WTC11 (cell line): ENCODE results near the gene KLHL29. TPM values are rescaled to one million over a fixed set of nuclear protein-coding genes. Genes with fewer than 3 reads are reported as not detected.

Source experiments
- ATAC-seq: fragments of 200-7000 bp; cut with Tn5 transposase; 2 replicates; pipeline ENCODE4 v1.10.0; 2021; ENCODE audit warnings: mild to moderate bottlenecking, moderate library complexity
- CTCF ChIA-PET: fragments of 300-600 bp; sonication (Branson Sonifier 250); formaldehyde crosslinking; loops from one replicate; lab custom pipeline; 2021; ENCODE audit warnings: antibody characterized with exemption; lab: Charles Lee
- POLR2A ChIA-PET: fragments of 350-600 bp; sonication (Branson Sonifier 250); formaldehyde crosslinking; loops from one replicate; lab custom pipeline; 2021; ENCODE audit warnings: antibody characterized with exemption; lab: Charles Lee
- DNase-seq: peaks from one replicate; pipeline ENCODE4 v3.0.0; 2021; ENCODE audit warnings: low spot score
- H3K27ac Mint-ChIP-seq: 2 replicates; pipeline ENCODE4 v1.8.0; 2021; ENCODE audit warnings: mixed read lengths
- H3K27me3 Mint-ChIP-seq: 2 replicates; pipeline ENCODE4 v1.8.0; 2021; ENCODE audit warnings: low read depth, mild to moderate bottlenecking, moderate library complexity, mixed read lengths
- H3K36me3 Mint-ChIP-seq: 2 replicates; pipeline ENCODE4 v1.8.0; 2021; ENCODE audit warnings: mixed read lengths
- H3K4me1 Mint-ChIP-seq: 2 replicates; pipeline ENCODE4 v1.8.0; 2022; ENCODE audit warnings: mixed read lengths
- H3K4me3 Mint-ChIP-seq: 2 replicates; pipeline ENCODE4 v1.8.0; 2021; ENCODE audit warnings: mild to moderate bottlenecking, moderate library complexity, mixed read lengths
- H3K9me3 Mint-ChIP-seq: 2 replicates; pipeline ENCODE4 v1.8.0; 2021; ENCODE audit warnings: mixed read lengths
- AFF4 ChIP-seq: sonication (generic); formaldehyde crosslinking; IDR thresholded peaks from 2 replicates; pipeline ENCODE4 v1.8.1; 2023; ENCODE audit warnings: mild to moderate bottlenecking, missing genetic modification reagents, borderline replicate concordance
- AR ChIP-seq: fragments of 250-450 bp; sonication (Bioruptor Pico); IDR thresholded peaks from 2 replicates; pipeline ENCODE4 v1.9.0; 2021; ENCODE audit warnings: mild to moderate bottlenecking
- ATF1 ChIP-seq: sonication (generic); formaldehyde crosslinking; IDR thresholded peaks from 2 replicates; pipeline ENCODE4 v1.8.1; 2023; ENCODE audit warnings: mild to moderate bottlenecking, moderate library complexity, missing genetic modification reagents
- ATF2 ChIP-seq: sonication (generic); formaldehyde crosslinking; IDR thresholded peaks from 2 replicates; pipeline ENCODE4 v1.8.1; 2022; ENCODE audit warnings: low read depth, missing genetic modification reagents, borderline replicate concordance
- CREM ChIP-seq: sonication (generic); formaldehyde crosslinking; IDR thresholded peaks from 2 replicates; pipeline ENCODE4 v1.8.1; 2022; ENCODE audit warnings: mild to moderate bottlenecking, missing genetic modification reagents, moderate library complexity
- E2F5 ChIP-seq: sonication (generic); formaldehyde crosslinking; IDR thresholded peaks from 2 replicates; pipeline ENCODE4 v1.8.1; 2022; ENCODE audit warnings: mild to moderate bottlenecking, moderate library complexity, missing genetic modification reagents
- ETV6 ChIP-seq: sonication (generic); formaldehyde crosslinking; IDR thresholded peaks from 2 replicates; pipeline ENCODE4 v1.8.1; 2022; ENCODE audit warnings: mild to moderate bottlenecking, missing genetic modification reagents
- GRHL2 ChIP-seq: fragments of 250-450 bp; sonication (Bioruptor Pico); IDR thresholded peaks from 2 replicates; pipeline ENCODE4 v1.8.0; 2022; ENCODE audit warnings: mild to moderate bottlenecking, moderate library complexity; ENCODE audit not compliant: insufficient replicate concordance, severe bottlenecking
- JAZF1 ChIP-seq: fragments of 250-450 bp; sonication (Bioruptor Pico); IDR thresholded peaks from 2 replicates; pipeline ENCODE4 v1.9.0; 2021; ENCODE audit warnings: moderate library complexity, mild to moderate bottlenecking, inconsistent platforms
- KAT7 ChIP-seq: sonication (generic); formaldehyde crosslinking; IDR thresholded peaks from 2 replicates; pipeline ENCODE4 v1.8.1; 2023; ENCODE audit warnings: missing genetic modification reagents, mild to moderate bottlenecking, borderline replicate concordance
- MAX ChIP-seq: sonication (generic); formaldehyde crosslinking; IDR thresholded peaks from 2 replicates; pipeline ENCODE4 v1.8.0; 2022; ENCODE audit warnings: mild to moderate bottlenecking, missing genetic modification reagents
- NFATC4 ChIP-seq: fragments of 250-450 bp; sonication (Bioruptor Pico); IDR thresholded peaks from 2 replicates; pipeline ENCODE4 v1.9.0; 2021; ENCODE audit warnings: mild to moderate bottlenecking
- PRDM15 ChIP-seq: sonication (generic); formaldehyde crosslinking; IDR thresholded peaks from 2 replicates; pipeline ENCODE4 v1.8.0; 2022; ENCODE audit warnings: missing genetic modification reagents
- PREB ChIP-seq: sonication (generic); formaldehyde crosslinking; IDR thresholded peaks from 2 replicates; pipeline ENCODE4 v1.8.1; 2022; ENCODE audit warnings: mild to moderate bottlenecking, missing genetic modification reagents, moderate library complexity, borderline replicate concordance
- RORB ChIP-seq: fragments of 250-450 bp; sonication (Bioruptor Pico); IDR thresholded peaks from 2 replicates; pipeline ENCODE4 v1.9.0; 2021; ENCODE audit warnings: mild to moderate bottlenecking
- ZSCAN18 ChIP-seq: fragments of 250-450 bp; sonication (Bioruptor Pico); IDR thresholded peaks from 2 replicates; pipeline ENCODE4 v2.1.2; 2022; ENCODE audit warnings: mild to moderate bottlenecking, moderate library complexity
- total RNA-seq: library from RNA; stranded (reverse); gene quantifications from 3 replicates; pipeline ENCODE4 v1.2.3, GENCODE V29; 2021

The KLHL29 gene
- total RNA-seq, 1 experiment from 2014 or later: 7.1 TPM

GRCh38 chr2:23639406-23639982 lies 254.5 kb downstream of the KLHL29 start:
- DNase-seq: no peak

GRCh38 chr2:23640711-23641110 lies 255.7 kb downstream of the KLHL29 start:
- no peak for TF ChIP-seq ATF2
- no peak for TF ChIP-seq E2F5
- TF ChIP-seq PRDM15 (CRISPR knock-in tag): no peak
- TF ChIP-seq AR (CRISPR knock-in tag): no peak
- no peak for TF ChIP-seq KAT7 (CRISPR knock-in tag)
- no peak for TF ChIP-seq CREM (CRISPR knock-in tag)
- no peak for TF ChIP-seq AFF4 (CRISPR knock-in tag)
- no peak for TF ChIP-seq ATF1 (CRISPR knock-in tag)
- TF ChIP-seq GRHL2 (CRISPR knock-in tag): no peak
- TF ChIP-seq JAZF1: no peak
- no peak for TF ChIP-seq ETV6 (CRISPR knock-in tag)
- TF ChIP-seq ZSCAN18 (CRISPR knock-in tag): no peak
- no peak for TF ChIP-seq MAX (CRISPR knock-in tag)
- no peak for ATAC-seq
- Mint-ChIP-seq H3K9me3 (peaks cover 15% of the 10 kb centered on the region), H3K36me3 (peaks cover 16% of the 10 kb centered on the region), H3K27me3 (peaks cover 3% of the 10 kb centered on the region; the same call in 1 of the 2 replicates), H3K4me1 (peaks cover 13% of the 10 kb centered on the region), H3K4me3 (no peak overlapping the region), H3K27ac (no peak overlapping the region)
- ChIA-PET POLR2A (no interaction called here), CTCF (interaction anchor here (1.5 to 2.7 kb wide), 2 partner anchors 16 to 71 kb away, joined by 3 to 14 read pairs; no protein-coding TSS in a partner anchor)
- no peak for DNase-seq

More at GRCh38 chr2:23639406-23639982, 254.5 kb downstream of the KLHL29 start:
- peak; percentile 35; the same call in 1 of the 2 replicates for ATAC-seq
- POLR2A ChIA-PET: no interaction called here
- peaks cover 15% of the 10 kb centered on the region for H3K9me3 Mint-ChIP-seq
- peaks cover 16% of the 10 kb centered on the region for H3K36me3 Mint-ChIP-seq
- TF ChIP-seq NFATC4 (CRISPR knock-in tag): no peak
- TF ChIP-seq MAX (CRISPR knock-in tag): no peak
- no peak for TF ChIP-seq PREB (CRISPR knock-in tag)
- no peak for TF ChIP-seq RORB (CRISPR knock-in tag)
- peaks cover 8% of the 10 kb centered on the region for H3K4me1 Mint-ChIP-seq
- no peak overlapping the region for H3K27ac Mint-ChIP-seq
- CTCF ChIA-PET: interaction anchor here (0.6 to 2.7 kb wide), 9 partner anchors 9 to 80 kb away, joined by 3 to 14 read pairs (median 3); no protein-coding TSS in a partner anchor
- peaks cover 3% of the 10 kb centered on the region; the same call in 1 of the 2 replicates for H3K27me3 Mint-ChIP-seq
- no peak overlapping the region for H3K4me3 Mint-ChIP-seq
